IPS-15b (cell line): Measurements from ENCODE around the gene CEP135.

Experiments used
- H3K27me3 ChIP-seq: one replicate; pipeline ENCODE4 v1.6.1; 2013; ENCODE audit warnings: low read length; ENCODE audit not compliant: control insufficient read depth, insufficient read depth
- H3K36me3 ChIP-seq: one replicate; pipeline ENCODE4 v1.6.1; 2013; ENCODE audit warnings: low read length; ENCODE audit not compliant: control insufficient read depth, insufficient read depth
- H3K4me1 ChIP-seq: one replicate; pipeline ENCODE4 v1.6.1; 2013; ENCODE audit warnings: mild to moderate bottlenecking, low read length; ENCODE audit not compliant: control insufficient read depth, insufficient read depth
- H3K4me3 ChIP-seq: one replicate; pipeline ENCODE4 v1.5.1; 2013; ENCODE audit warnings: low read depth, low read length
- H3K9ac ChIP-seq: one replicate; pipeline ENCODE4 v1.6.1; 2013; ENCODE audit warnings: low read depth, mild to moderate bottlenecking, low read length
- H3K9me3 ChIP-seq: one replicate; pipeline ENCODE4 v1.6.1; 2013; ENCODE audit warnings: mild to moderate bottlenecking, low read length; ENCODE audit not compliant: control insufficient read depth, insufficient read depth

Gene CEP135

GRCh38 chr4:55980725-55981124 is 32.0 kb downstream of the CEP135 start:
- Histone ChIP-seq H3K4me1 (no peaks in the 10 kb centered on the region), H3K9me3 (no peaks in the 10 kb centered on the region), H3K4me3 (no peak overlapping the region), H3K27me3 (no peaks in the 10 kb centered on the region), H3K36me3 (no peaks in the 10 kb centered on the region), H3K9ac (no peak overlapping the region)

DNA sequence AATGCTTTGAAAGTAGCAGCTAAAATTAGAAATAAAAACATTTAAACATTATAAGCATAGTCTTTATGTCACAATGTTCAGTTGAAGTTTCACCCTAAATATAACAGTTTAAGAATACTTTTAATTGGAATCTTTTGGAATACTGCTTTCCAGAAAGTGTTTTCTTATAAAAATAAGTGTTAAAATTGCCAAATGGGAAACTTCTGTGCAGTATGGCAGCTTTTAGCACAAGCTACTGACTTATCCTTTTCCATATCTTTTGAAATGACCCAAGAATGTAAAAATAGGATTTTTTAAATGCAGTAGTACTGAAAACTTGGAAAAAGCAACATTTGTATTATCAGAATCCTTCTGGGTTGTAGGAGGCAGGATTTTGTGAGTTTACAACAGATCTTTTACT is 34.2 kb downstream of the CEP135 start:
- no peaks in the 10 kb centered on the region for H3K27me3 ChIP-seq
- H3K4me3 ChIP-seq, result no peak overlapping the region
- no peaks in the 10 kb centered on the region for H3K9me3 ChIP-seq
- no peak overlapping the region for H3K9ac ChIP-seq
- no peaks in the 10 kb centered on the region for H3K36me3 ChIP-seq
- H3K4me1 ChIP-seq, result no peaks in the 10 kb centered on the region

DNA sequence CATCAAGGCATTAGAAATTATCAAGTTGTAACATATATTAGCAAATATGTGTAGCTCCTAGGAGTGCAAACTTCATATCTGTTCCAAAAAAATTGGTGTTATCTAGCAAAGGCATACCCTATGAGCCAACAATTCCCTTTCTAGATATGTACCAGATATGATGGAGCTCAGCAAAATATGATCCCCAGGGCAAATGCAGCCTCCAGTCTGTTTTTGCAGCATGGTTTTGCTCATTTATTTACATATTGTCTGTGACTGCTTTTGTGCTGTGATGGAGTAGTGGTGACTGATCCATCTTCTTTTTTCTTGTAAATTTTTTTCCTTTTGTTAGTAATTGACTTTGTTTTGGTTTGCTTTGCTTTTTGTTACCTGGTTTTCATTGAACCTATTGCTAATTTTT is 41.0 kb downstream of the CEP135 start:
- H3K27me3 ChIP-seq, result no peaks in the 10 kb centered on the region
- H3K36me3 ChIP-seq, result no peaks in the 10 kb centered on the region
- no peak overlapping the region for H3K4me3 ChIP-seq
- H3K9ac ChIP-seq, result no peak overlapping the region
- peaks cover 5% of the 10 kb centered on the region for H3K4me1 ChIP-seq
- no peaks in the 10 kb centered on the region for H3K9me3 ChIP-seq

- Histone ChIP-seq H3K27me3 (no peaks in the 10 kb centered on the region), H3K36me3 (no peaks in the 10 kb centered on the region), H3K9ac (no peak overlapping the region), H3K4me3 (no peak overlapping the region), H3K4me1 (peaks cover 17% of the 10 kb centered on the region), H3K9me3 (no peaks in the 10 kb centered on the region)
Observed at GRCh38 chr4:55993994-55994663, 45.4 kb downstream of the CEP135 start.

DNA sequence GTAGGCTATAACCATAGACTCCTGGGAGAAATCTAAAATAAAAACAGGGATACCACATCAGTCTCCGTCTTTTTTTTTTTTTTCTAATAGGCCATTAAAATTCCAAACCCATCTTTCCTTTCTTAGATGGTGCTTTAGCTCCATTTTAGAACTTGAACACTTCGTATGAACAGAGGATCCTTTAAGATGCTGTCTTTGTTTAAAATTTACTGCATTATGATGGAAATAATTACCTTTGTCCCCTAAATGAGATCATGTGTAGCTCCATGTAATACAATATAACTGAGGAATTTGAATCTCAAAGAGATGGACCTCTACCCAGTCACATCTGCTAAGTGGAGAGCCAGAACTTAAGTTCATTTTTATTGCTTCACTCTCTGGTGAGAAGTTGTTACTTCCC is 47.9 kb downstream of the CEP135 start:
- Histone ChIP-seq H3K4me1 (peaks cover 12% of the 10 kb centered on the region), H3K4me3 (no peak overlapping the region), H3K9ac (no peak overlapping the region), H3K27me3 (no peaks in the 10 kb centered on the region), H3K36me3 (no peaks in the 10 kb centered on the region), H3K9me3 (no peaks in the 10 kb centered on the region)

DNA sequence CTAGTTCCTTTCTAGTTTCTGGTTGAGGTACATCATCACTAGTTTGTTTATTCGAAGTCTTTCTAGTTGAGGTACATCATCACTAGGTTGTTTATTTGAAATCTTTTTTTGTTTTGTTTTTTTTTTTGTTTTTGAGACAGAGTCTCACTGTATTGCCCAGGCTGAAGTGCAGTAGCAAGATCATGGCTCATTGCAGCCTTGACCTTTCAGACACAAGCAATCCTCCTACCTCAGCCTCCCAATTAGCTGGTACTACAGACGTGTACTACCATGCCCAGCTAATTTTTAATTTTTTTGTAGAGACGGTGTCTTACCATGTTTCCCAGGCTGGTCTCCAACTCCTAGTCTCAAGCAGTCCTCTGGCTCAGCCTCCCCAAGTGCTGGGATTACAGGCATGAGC is 54.9 kb downstream of the CEP135 start:
- Histone ChIP-seq H3K4me3 (no peak overlapping the region), H3K27me3 (no peaks in the 10 kb centered on the region), H3K9ac (no peak overlapping the region), H3K36me3 (no peaks in the 10 kb centered on the region), H3K9me3 (no peaks in the 10 kb centered on the region), H3K4me1 (no peaks in the 10 kb centered on the region)

DNA sequence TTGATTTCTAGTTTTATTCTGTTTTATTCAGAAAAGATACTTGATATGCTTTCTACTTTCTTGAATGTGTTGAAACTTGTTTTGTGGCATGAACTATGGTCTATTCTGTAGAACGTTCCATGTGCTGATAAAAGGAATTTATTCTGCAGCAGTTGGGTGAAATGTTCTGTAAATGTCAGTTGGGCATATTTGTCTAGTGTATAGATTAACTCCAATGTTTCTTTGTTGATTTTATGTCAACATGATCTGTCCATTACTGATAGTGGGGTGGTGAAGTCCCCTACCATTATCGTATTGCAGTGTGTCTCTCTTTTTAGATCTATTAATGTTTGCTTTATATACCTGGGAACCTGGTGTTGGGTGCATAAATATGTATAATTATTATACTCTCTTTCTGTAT is 55.5 kb downstream of the CEP135 start:
- no peaks in the 10 kb centered on the region for H3K4me1 ChIP-seq
- H3K27me3 ChIP-seq, result no peaks in the 10 kb centered on the region
- no peak overlapping the region for H3K9ac ChIP-seq
- no peaks in the 10 kb centered on the region for H3K36me3 ChIP-seq
- H3K9me3 ChIP-seq, result no peaks in the 10 kb centered on the region
- no peak overlapping the region for H3K4me3 ChIP-seq

- Histone ChIP-seq H3K4me3 (no peak overlapping the region), H3K9ac (no peak overlapping the region), H3K4me1 (no peaks in the 10 kb centered on the region), H3K36me3 (no peaks in the 10 kb centered on the region), H3K9me3 (no peaks in the 10 kb centered on the region), H3K27me3 (no peaks in the 10 kb centered on the region)
Observed at GRCh38 chr4:56007154-56007553, 58.4 kb downstream of the CEP135 start.

DNA sequence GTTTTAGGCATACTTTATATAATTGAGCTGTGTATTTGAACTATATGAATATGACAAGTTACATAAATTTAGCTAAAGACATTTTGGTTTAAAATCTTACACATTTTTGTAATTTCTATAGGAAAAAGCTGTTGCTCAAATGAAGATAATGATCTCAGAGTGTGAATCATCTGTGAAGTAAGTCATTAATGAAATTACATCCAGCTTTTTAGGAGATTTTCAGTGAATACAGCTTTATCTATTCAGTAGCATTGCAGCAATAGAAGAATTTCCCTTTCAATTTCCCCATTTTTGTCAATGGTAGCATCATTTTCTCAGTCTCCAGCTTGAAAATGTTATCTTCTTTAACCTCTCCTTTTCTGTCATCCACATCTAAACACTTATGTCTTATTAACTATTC is 59.5 kb downstream of the CEP135 start:
- Histone ChIP-seq H3K9ac (no peak overlapping the region), H3K4me3 (no peak overlapping the region), H3K4me1 (no peaks in the 10 kb centered on the region), H3K27me3 (no peaks in the 10 kb centered on the region), H3K9me3 (no peaks in the 10 kb centered on the region), H3K36me3 (no peaks in the 10 kb centered on the region)

- Histone ChIP-seq H3K9me3 (no peaks in the 10 kb centered on the region), H3K9ac (no peak overlapping the region), H3K4me3 (no peak overlapping the region), H3K36me3 (no peaks in the 10 kb centered on the region), H3K27me3 (no peaks in the 10 kb centered on the region), H3K4me1 (no peaks in the 10 kb centered on the region)
Observed at GRCh38 chr4:56026596-56026995, 77.9 kb downstream of the CEP135 start.

DNA sequence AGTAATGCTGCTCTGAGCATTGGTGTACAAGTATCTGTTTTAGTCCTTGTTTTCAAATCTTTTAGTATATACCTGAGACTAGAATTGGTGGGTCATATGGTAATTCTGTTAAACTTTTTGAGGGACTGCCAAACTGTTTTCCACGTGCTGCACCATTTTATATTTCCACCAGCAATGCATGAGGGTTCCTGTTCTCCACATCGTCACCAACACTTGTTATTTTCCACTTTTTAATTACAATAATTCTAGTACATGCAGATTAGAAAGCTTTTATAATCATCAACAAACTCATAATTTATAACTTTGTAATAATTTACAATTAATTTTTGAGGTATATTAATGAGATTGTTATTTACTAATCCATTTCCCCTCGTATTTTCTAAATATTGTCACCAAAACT is 79.4 kb downstream of the CEP135 start:
- Histone ChIP-seq H3K9ac (no peak overlapping the region), H3K27me3 (no peaks in the 10 kb centered on the region), H3K4me1 (no peaks in the 10 kb centered on the region), H3K9me3 (no peaks in the 10 kb centered on the region), H3K36me3 (no peaks in the 10 kb centered on the region), H3K4me3 (no peak overlapping the region)

DNA sequence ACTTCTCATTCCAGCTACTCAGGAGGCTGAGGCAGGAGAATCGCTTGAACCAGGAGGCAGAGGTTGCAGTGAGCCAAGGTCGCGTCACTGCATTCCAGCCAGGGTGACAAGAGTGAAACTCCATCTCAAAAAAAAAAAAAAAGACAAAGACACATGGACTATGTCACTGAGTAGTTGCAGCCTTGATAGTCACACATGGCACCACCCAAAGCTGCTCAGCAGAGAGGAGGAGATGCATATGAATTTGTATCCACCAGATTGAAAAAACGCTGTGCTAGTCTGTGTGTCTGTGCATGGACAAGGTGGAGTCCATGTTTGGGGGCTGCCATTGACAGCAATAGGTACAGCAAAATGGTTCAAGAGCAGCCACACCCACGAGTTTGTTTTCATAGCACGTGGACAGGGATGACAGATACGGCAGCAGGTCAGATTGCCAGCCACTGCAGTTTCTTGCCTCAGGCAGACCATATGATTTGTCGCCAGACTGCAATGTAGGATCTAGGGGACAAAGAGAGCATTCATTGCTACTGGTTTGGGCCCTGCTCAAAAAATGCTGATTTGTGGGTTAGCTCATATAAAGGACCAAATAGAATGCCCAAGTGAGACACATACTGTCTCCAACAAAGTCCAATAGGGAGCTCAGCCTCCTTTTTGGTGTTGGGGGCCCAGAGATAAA is 89.9 kb downstream of the CEP135 start:
- Histone ChIP-seq H3K27me3 (no peaks in the 10 kb centered on the region), H3K4me3 (no peak overlapping the region), H3K36me3 (no peaks in the 10 kb centered on the region), H3K9ac (no peak overlapping the region), H3K4me1 (peaks cover 7% of the 10 kb centered on the region), H3K9me3 (no peaks in the 10 kb centered on the region)
